ENCODE data around the gene C13orf46. TPM values are rescaled to one million over a fixed set of nuclear protein-coding genes. Genes with fewer than 3 reads are reported as not detected.

Gene C13orf46
- total and polyA plus RNA-seq, 2 of the 8 experiments (the other 6 are each of a cell fraction or from before 2014, with no cell fraction given), result 0.23 to 0.28 TPM

- no peak overlapping the region for H3K9ac ChIP-seq (replicated peaks in 1 of 4; ENCODE audit: extremely low read depth in 1 of 4, low read depth in 3 of 4, low read length in 3 of 4)
- H3K27ac ChIP-seq (ENCODE audit: low read depth, low read length), result no peak overlapping the region
- ChIA-PET POLR2A (ENCODE audit: partially characterized antibody) (interaction anchor here (1.2 kb wide), 1 partner anchor 10 kb away, joined by 6 read pairs; no protein-coding TSS in a partner anchor), CTCF (ENCODE audit: partially characterized antibody) (interaction anchor here (0.9 to 2.0 kb wide), 8 partner anchors 29 to 275 kb away, joined by 3 to 9 read pairs (median 4); no protein-coding TSS in a partner anchor)
- H3K9me3 ChIP-seq (ENCODE audit: insufficient read depth in 2 of 2, low read depth in 1 of 2, low read length in 1 of 2), result peaks cover under 1 to 32% of the 10 kb centered on the region in 2 experiments; a peak in 3 of 4 replicates
- no peak overlapping the region for H4K8ac ChIP-seq (ENCODE audit: extremely low read depth, insufficient read depth, low read length)
- no peaks in the 10 kb centered on the region for H3K23me2 ChIP-seq (ENCODE audit: low read depth, low read length)
- no peaks in the 10 kb centered on the region; the same call in 1 of the 2 replicates for H3K79me1 ChIP-seq (ENCODE audit: low read depth, low read length)
- H3K4me1 ChIP-seq (replicated peaks in 1 of 4; ENCODE audit: control insufficient read depth in 3 of 4, insufficient read depth in 4 of 4, low read length in 3 of 4), result peaks cover 0 to 2% (median 0%) of the 10 kb centered on the region in 4 experiments; a peak in 1 of 7 replicates
- H4K20me1 ChIP-seq (replicated peaks in 1 of 2; ENCODE audit: control insufficient read depth in 1 of 2, insufficient read depth in 2 of 2, low read length in 2 of 2), result no peaks in the 10 kb centered on the region
- H3K36me3 ChIP-seq (ENCODE audit: control insufficient read depth in 2 of 4, insufficient read depth in 4 of 4, low read length in 3 of 4), result no peaks in the 10 kb centered on the region
- no peak overlapping the region for H2BK120ac ChIP-seq (replicated peaks; ENCODE audit: low read depth, low read length)
- no peak for FAIRE-seq
- 86% methylated on average over 10 of the region's 18 CpGs; no CpG with 5 or more reads in 1 of the 2 experiments for WGBS, 2 experiments (ENCODE audit: extremely low coverage in 1 of 2, insufficient coverage in 1 of 2, insufficient read length in 1 of 2, insufficient replicate concordance in 2 of 2, low coverage in 1 of 2, low lambda C conversion rate in 2 of 2, missing lambda C conversion rate in 1 of 2)
- H2AFZ ChIP-seq (ENCODE audit: low read length), result no peak overlapping the region
- H3K4me3 ChIP-seq (ENCODE audit: extremely low read depth in 1 of 4, insufficient read depth in 2 of 4, low read depth in 3 of 4, low read length in 4 of 4), result no peak overlapping the region
- no peak overlapping the region for H3K14ac ChIP-seq (ENCODE audit: insufficient read length)
- no peak overlapping the region for H3K4me2 ChIP-seq (ENCODE audit: insufficient read depth in 1 of 2, low read depth in 2 of 2, low read length in 2 of 2)
- no peaks in the 10 kb centered on the region for H3K27me3 ChIP-seq (replicated peaks in 1 of 4; ENCODE audit: control insufficient read depth in 3 of 4, extremely low read depth in 1 of 4, insufficient read depth in 3 of 4, low read length in 3 of 4)
- DNase-seq (ENCODE audit: low read depth in 1 of 2, low spot score in 2 of 2), result no peak
- H3K79me2 ChIP-seq (ENCODE audit: control insufficient read depth in 1 of 2, insufficient read depth in 2 of 2, low read length in 2 of 2), result no peaks in the 10 kb centered on the region
- no peak overlapping the region for H3K23ac ChIP-seq (ENCODE audit: insufficient read length)
- H2BK20ac ChIP-seq (ENCODE audit: low read length), result no peak overlapping the region
- H3K4ac ChIP-seq (replicated peaks; ENCODE audit: insufficient read length, low read depth, low read length), result no peak overlapping the region
- H2BK15ac ChIP-seq (ENCODE audit: low read length), result no peak overlapping the region
- no peak overlapping the region for H4K5ac ChIP-seq (ENCODE audit: insufficient read length, low read depth, low read length)
- H4K91ac ChIP-seq (replicated peaks; ENCODE audit: insufficient read length, low read length), result no peak overlapping the region
- no peak overlapping the region for H3K18ac ChIP-seq (ENCODE audit: extremely low read depth, low read length)
- H2BK5ac ChIP-seq (ENCODE audit: low read depth, low read length), result no peak overlapping the region
- no peak overlapping the region for H2AK5ac ChIP-seq (ENCODE audit: low read depth, low read length)
- H2BK12ac ChIP-seq (ENCODE audit: low read depth, low read length), result no peak overlapping the region
- H3K56ac ChIP-seq (replicated peaks; ENCODE audit: insufficient read length, low read depth, low read length), result no peak overlapping the region
- TF ChIP-seq CHD1 (IDR thresholded peaks at IDR 0.05; ENCODE audit: low read depth, low read length) (no peak), EGR1 (IDR thresholded peaks at IDR 0.05; ENCODE audit: borderline replicate concordance, low read depth, low read length) (no peak), SUZ12 (IDR thresholded peaks at IDR 0.05; ENCODE audit: low read length) (no peak), SP1 (IDR thresholded peaks at IDR 0.05; ENCODE audit: low read depth, low read length) (no peak), NANOG (IDR thresholded peaks at IDR 0.05; ENCODE audit: insufficient read depth, low read depth, low read length, poor library complexity, severe bottlenecking) (no peak), TBP (IDR thresholded peaks at IDR 0.05; ENCODE audit: low read depth, low read length) (no peak), GABPA (IDR thresholded peaks at IDR 0.05; ENCODE audit: borderline replicate concordance, insufficient read depth, low read length) (no peak), ZNF274 (IDR thresholded peaks at IDR 0.05; ENCODE audit: borderline replicate concordance, extremely low read depth, low read length) (no peak), ASH2L (IDR thresholded peaks at IDR 0.05; ENCODE audit: low read length) (no peak), BACH1 (IDR thresholded peaks at IDR 0.05; ENCODE audit: low read length) (no peak), PHF8 (conservative IDR thresholded peaks at IDR 0.05; ENCODE audit: low read depth, low read length) (no peak), RFX5 (IDR thresholded peaks at IDR 0.05; ENCODE audit: borderline replicate concordance, low read depth, low read length) (no peak)
- TF ChIP-seq, protein P1, sequence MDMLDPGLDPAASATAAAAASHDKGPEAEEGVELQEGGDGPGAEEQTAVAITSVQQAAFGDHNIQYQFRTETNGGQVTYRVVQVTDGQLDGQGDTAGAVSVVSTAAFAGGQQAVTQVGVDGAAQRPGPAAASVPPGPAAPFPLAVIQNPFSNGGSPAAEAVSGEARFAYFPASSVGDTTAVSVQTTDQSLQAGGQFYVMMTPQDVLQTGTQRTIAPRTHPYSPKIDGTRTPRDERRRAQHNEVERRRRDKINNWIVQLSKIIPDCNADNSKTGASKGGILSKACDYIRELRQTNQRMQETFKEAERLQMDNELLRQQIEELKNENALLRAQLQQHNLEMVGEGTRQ (IDR thresholded peaks at IDR 0.05; ENCODE audit: low read length), result no peak
Measured at GRCh38 chr13:113952983-113953520, 20.8 kb downstream of the C13orf46 start.

All from H1 (cell line).